Measurements from ENCODE around the gene ACLY. TPM values are rescaled to one million over a fixed set of nuclear protein-coding genes. Genes with fewer than 3 reads are reported as not detected.

ACLY gene
- polyA plus RNA-seq, 1 donor (not counting 4 experiments of a cell fraction or from before 2014, with no cell fraction given): 363 TPM

DNA sequence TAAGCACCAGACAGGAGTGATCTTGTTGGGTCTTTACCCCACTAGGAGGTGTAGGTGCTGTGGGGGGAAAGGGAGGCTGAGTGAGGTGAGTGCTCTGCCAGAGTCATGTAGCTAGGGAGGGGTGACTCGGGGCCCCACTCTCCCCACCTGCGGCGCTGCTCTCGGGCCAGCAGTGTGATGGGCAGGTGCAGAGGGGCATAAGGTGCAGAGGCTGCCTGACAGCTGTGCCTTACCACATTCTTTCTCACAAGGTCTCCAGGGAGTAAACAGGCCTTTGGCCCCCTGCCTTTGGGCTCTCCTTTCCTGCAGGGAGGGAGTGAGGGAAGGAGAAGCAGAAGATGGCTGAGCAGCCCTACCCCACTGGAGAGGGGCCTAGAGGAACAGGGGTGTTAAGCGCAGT is 43.4 kb upstream of the ACLY start:
- no peak for FAIRE-seq
- DNase-seq (ENCODE audit: low read depth, low spot score): no peak
- H3K4me1 ChIP-seq (ENCODE audit: control insufficient read depth, extremely low read depth, insufficient read depth, low read length): peaks cover 10% of the 10 kb centered on the region
- no peaks in the 10 kb centered on the region for H4K20me1 ChIP-seq (ENCODE audit: control insufficient read depth, extremely low read depth, insufficient read depth, low read length)
- H3K27me3 ChIP-seq (ENCODE audit: control insufficient read depth, extremely low read depth, insufficient read depth, low read length): peaks cover 5% of the 10 kb centered on the region
- no peak overlapping the region for H3K27ac ChIP-seq (ENCODE audit: control insufficient read depth, insufficient read depth, low read length)
- TF ChIP-seq CTCF (optimal IDR thresholded peaks at IDR 0.05 in 1 of 3, IDR thresholded peaks at IDR 0.05 in 1 of 3, conservative IDR thresholded peaks at IDR 0.05 in 1 of 3; ENCODE audit: extremely low read depth in 1 of 3, insufficient read depth in 2 of 3, low read length in 3 of 3) (no peak), EZH2 (IDR thresholded peaks at IDR 0.05; ENCODE audit: low read length) (no peak)
- no peaks in the 10 kb centered on the region for H3K36me3 ChIP-seq (ENCODE audit: control insufficient read depth in 2 of 2, extremely low read depth in 1 of 2, insufficient read depth in 2 of 2, low read length in 2 of 2)
- no peaks in the 10 kb centered on the region for H3K9me1 ChIP-seq (ENCODE audit: control insufficient read depth, extremely low read depth, insufficient read depth, low read length)
- no peak overlapping the region for H3K4me2 ChIP-seq (ENCODE audit: control insufficient read depth, extremely low read depth, insufficient read depth, low read depth, low read length)
- H3K9me3 ChIP-seq (ENCODE audit: control insufficient read depth, low read depth, low read length): no peaks in the 10 kb centered on the region
- no peak overlapping the region for H2AFZ ChIP-seq (ENCODE audit: control insufficient read depth, low read length)
- dilution Hi-C loops (cut with MboI; ENCODE audit: extremely low pct_ligation_motif_present, low sequenced_read_pairs): no loop called here
- peaks cover 4% of the 10 kb centered on the region for H3K79me2 ChIP-seq (ENCODE audit: control insufficient read depth, insufficient read depth, low read length)
- no peak overlapping the region for H3K4me3 ChIP-seq (ENCODE audit: control insufficient read depth in 2 of 3, extremely low read depth in 1 of 3, insufficient read depth in 2 of 3, low read depth in 1 of 3, low read length in 3 of 3)
- no peak overlapping the region for H3K9ac ChIP-seq (ENCODE audit: control insufficient read depth, extremely low read depth, insufficient read depth, low read length)

- no peak for FAIRE-seq
- no peaks in the 10 kb centered on the region for H3K9me1 ChIP-seq (ENCODE audit: control insufficient read depth, extremely low read depth, insufficient read depth, low read length)
- H2AFZ ChIP-seq (ENCODE audit: control insufficient read depth, low read length): no peak overlapping the region
- H3K4me3 ChIP-seq (ENCODE audit: control insufficient read depth in 2 of 3, extremely low read depth in 1 of 3, insufficient read depth in 2 of 3, low read depth in 1 of 3, low read length in 3 of 3): no peak overlapping the region
- TF ChIP-seq CTCF (optimal IDR thresholded peaks at IDR 0.05 in 1 of 3, IDR thresholded peaks at IDR 0.05 in 1 of 3, conservative IDR thresholded peaks at IDR 0.05 in 1 of 3; ENCODE audit: extremely low read depth in 1 of 3, insufficient read depth in 2 of 3, low read length in 3 of 3) (peak; percentile 32 to 55 (median 44)), EZH2 (IDR thresholded peaks at IDR 0.05; ENCODE audit: low read length) (no peak)
- no peaks in the 10 kb centered on the region for H3K9me3 ChIP-seq (ENCODE audit: control insufficient read depth, low read depth, low read length)
- no peaks in the 10 kb centered on the region for H3K4me1 ChIP-seq (ENCODE audit: control insufficient read depth, extremely low read depth, insufficient read depth, low read length)
- no peaks in the 10 kb centered on the region for H4K20me1 ChIP-seq (ENCODE audit: control insufficient read depth, extremely low read depth, insufficient read depth, low read length)
- no peaks in the 10 kb centered on the region for H3K36me3 ChIP-seq (ENCODE audit: control insufficient read depth in 2 of 2, extremely low read depth in 1 of 2, insufficient read depth in 2 of 2, low read length in 2 of 2)
- no peak overlapping the region for H3K4me2 ChIP-seq (ENCODE audit: control insufficient read depth, extremely low read depth, insufficient read depth, low read depth, low read length)
- no peak overlapping the region for H3K27ac ChIP-seq (ENCODE audit: control insufficient read depth, insufficient read depth, low read length)
- H3K9ac ChIP-seq (ENCODE audit: control insufficient read depth, extremely low read depth, insufficient read depth, low read length): no peak overlapping the region
- no peak for DNase-seq (ENCODE audit: low read depth, low spot score)
- peaks cover 5% of the 10 kb centered on the region for H3K27me3 ChIP-seq (ENCODE audit: control insufficient read depth, extremely low read depth, insufficient read depth, low read length)
- dilution Hi-C loops (cut with MboI; ENCODE audit: extremely low pct_ligation_motif_present, low sequenced_read_pairs): no loop called here
- H3K79me2 ChIP-seq (ENCODE audit: control insufficient read depth, insufficient read depth, low read length): no peaks in the 10 kb centered on the region
Observed at GRCh38 chr17:41959336-41960095, 40.8 kb upstream of the ACLY start.
